Measurements from ENCODE around the gene UQCC5. TPM values are rescaled to one million over a fixed set of nuclear protein-coding genes. Genes with fewer than 3 reads are reported as not detected.

UQCC5 gene
- total and polyA plus RNA-seq, 9 donors = 10.3 to 15.7 (median 12.5) TPM

GRCh38 chr3:52492059-52492458, 44.3 kb upstream of the UQCC5 start:
- 90% methylated on average over 21 of the region's 21 CpGs for WGBS (ENCODE audit: insufficient coverage)
- DNase-seq = no peak
- Histone ChIP-seq H3K36me3 (ENCODE audit: control insufficient read depth, insufficient read depth, low read length) (peaks cover 64% of the 10 kb centered on the region), H3K27ac (ENCODE audit: low read length) (no peak overlapping the region), H3K27me3 (ENCODE audit: control insufficient read depth, insufficient read depth, low read length) (no peaks in the 10 kb centered on the region), H3K4me3 (ENCODE audit: low read length) (no peak overlapping the region), H3K9me3 (replicated peaks; ENCODE audit: control insufficient read depth, low read depth, low read length) (no peaks in the 10 kb centered on the region), H3K4me1 (ENCODE audit: control insufficient read depth, insufficient read depth, low read length) (peaks cover 36% of the 10 kb centered on the region)

GRCh38 chr3:52493232-52494017, 43.0 kb upstream of the UQCC5 start:
- DNase-seq = no peak
- 74% methylated on average over 2 of the region's 7 CpGs for WGBS (ENCODE audit: insufficient coverage)

GRCh38 chr3:52494445-52494844, 42.0 kb upstream of the UQCC5 start:
- DNase-seq = no peak
- Histone ChIP-seq H3K36me3 (ENCODE audit: control insufficient read depth, insufficient read depth, low read length) (peaks cover 41% of the 10 kb centered on the region), H3K9me3 (replicated peaks; ENCODE audit: control insufficient read depth, low read depth, low read length) (no peaks in the 10 kb centered on the region), H3K4me3 (ENCODE audit: low read length) (no peak overlapping the region), H3K27ac (ENCODE audit: low read length) (no peak overlapping the region), H3K27me3 (ENCODE audit: control insufficient read depth, insufficient read depth, low read length) (no peaks in the 10 kb centered on the region), H3K4me1 (ENCODE audit: control insufficient read depth, insufficient read depth, low read length) (peaks cover 36% of the 10 kb centered on the region)
- 51% methylated on average over 7 of the region's 7 CpGs for WGBS (ENCODE audit: insufficient coverage)

More at GRCh38 chr3:52493232-52494017, 43.0 kb upstream of the UQCC5 start:
- no peak overlapping the region for H3K27ac ChIP-seq (ENCODE audit: low read length)
- peaks cover 36% of the 10 kb centered on the region for H3K4me1 ChIP-seq (ENCODE audit: control insufficient read depth, insufficient read depth, low read length)
- H3K4me3 ChIP-seq (ENCODE audit: low read length) = no peak overlapping the region
- H3K9me3 ChIP-seq (replicated peaks; ENCODE audit: control insufficient read depth, low read depth, low read length) = no peaks in the 10 kb centered on the region
- peaks cover 50% of the 10 kb centered on the region for H3K36me3 ChIP-seq (ENCODE audit: control insufficient read depth, insufficient read depth, low read length)
- H3K27me3 ChIP-seq (ENCODE audit: control insufficient read depth, insufficient read depth, low read length) = no peaks in the 10 kb centered on the region

GRCh38 chr3:52494886-52495495, 41.4 kb upstream of the UQCC5 start, which contains the start of gene STAB1:
Gene STAB1, plus strand, starts transcription at chr3:52495338. Its CDS starts 76 bp downstream, at chr3:52495414.
- Histone ChIP-seq H3K36me3 (ENCODE audit: control insufficient read depth, insufficient read depth, low read length) (peaks cover 36% of the 10 kb centered on the region), H3K4me3 (ENCODE audit: low read length) (peak within 1 kb of the TSS; percentile 38), H3K27me3 (ENCODE audit: control insufficient read depth, insufficient read depth, low read length) (no peaks in the 10 kb centered on the region), H3K4me1 (ENCODE audit: control insufficient read depth, insufficient read depth, low read length) (peaks cover 34% of the 10 kb centered on the region), H3K9me3 (replicated peaks; ENCODE audit: control insufficient read depth, low read depth, low read length) (no peaks in the 10 kb centered on the region), H3K27ac (ENCODE audit: low read length) (peak within 1 kb of the TSS; percentile 47)
- WGBS (ENCODE audit: insufficient coverage) = 31% methylated on average over 24 of the region's 25 CpGs
- DNase-seq = peak; percentile 50

- Histone ChIP-seq H3K4me1 (ENCODE audit: control insufficient read depth, insufficient read depth, low read length) (peaks cover 25% of the 10 kb centered on the region), H3K4me3 (ENCODE audit: low read length) (peak overlapping the region; percentile 38), H3K27me3 (ENCODE audit: control insufficient read depth, insufficient read depth, low read length) (no peaks in the 10 kb centered on the region), H3K9me3 (replicated peaks; ENCODE audit: control insufficient read depth, low read depth, low read length) (no peaks in the 10 kb centered on the region), H3K36me3 (ENCODE audit: control insufficient read depth, insufficient read depth, low read length) (peaks cover 26% of the 10 kb centered on the region), H3K27ac (ENCODE audit: low read length) (no peak overlapping the region)
- DNase-seq = no peak
- WGBS (ENCODE audit: insufficient coverage) = 53% methylated on average over 11 of the region's 16 CpGs
These were observed 40.4 kb upstream of the UQCC5 start for GRCh38 chr3:52495777-52496602.

DNA sequence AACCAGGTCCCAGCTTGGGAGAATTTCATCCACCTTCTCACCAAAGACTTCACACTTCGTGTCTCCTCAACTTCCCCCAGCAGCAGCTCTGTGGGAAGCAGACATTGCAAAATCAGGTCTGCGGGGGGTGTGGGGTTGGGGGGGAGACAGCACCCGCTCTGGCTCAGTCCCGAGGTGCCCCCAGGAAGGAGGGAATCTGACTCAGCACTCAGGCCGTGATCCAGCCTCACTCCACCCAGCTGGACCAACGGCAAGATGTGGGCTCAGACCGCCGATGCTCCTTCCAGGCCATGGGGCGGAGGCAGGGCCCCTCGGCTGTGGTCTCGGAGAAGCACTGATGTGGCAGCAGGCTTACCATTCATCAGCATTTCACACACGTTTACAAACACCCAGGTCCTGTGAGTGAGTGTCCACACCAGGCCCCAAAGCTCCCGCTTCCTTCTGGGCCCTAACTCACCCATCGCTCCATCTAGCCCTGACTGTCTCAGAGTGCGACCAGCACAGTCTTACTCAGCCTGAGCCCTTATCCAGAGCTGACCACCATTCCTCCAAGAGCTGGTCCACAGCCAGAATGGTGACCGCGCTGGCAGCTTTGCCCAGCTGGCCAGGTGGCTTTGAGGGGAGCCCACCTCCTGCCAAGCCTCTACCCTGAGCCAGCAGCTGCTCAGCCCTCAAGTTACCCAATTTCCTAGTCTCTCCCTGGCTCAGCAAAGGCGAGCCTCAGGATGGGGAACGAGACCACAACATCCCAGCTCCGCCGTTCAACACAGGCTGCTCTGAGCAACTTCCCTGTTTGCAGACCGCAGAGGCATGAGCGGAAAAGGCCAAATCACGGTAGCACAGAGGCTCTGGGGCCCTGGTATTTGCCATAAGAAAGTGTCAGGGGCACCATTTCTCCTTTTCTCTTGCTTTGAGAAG, 38.0 kb upstream of the UQCC5 start:
- Histone ChIP-seq H3K36me3 (ENCODE audit: control insufficient read depth, insufficient read depth, low read length) (peaks cover 3% of the 10 kb centered on the region), H3K27ac (ENCODE audit: low read length) (no peak overlapping the region), H3K4me3 (ENCODE audit: low read length) (no peak overlapping the region), H3K4me1 (ENCODE audit: control insufficient read depth, insufficient read depth, low read length) (peaks cover 13% of the 10 kb centered on the region), H3K9me3 (replicated peaks; ENCODE audit: control insufficient read depth, low read depth, low read length) (no peaks in the 10 kb centered on the region), H3K27me3 (ENCODE audit: control insufficient read depth, insufficient read depth, low read length) (no peaks in the 10 kb centered on the region)
- DNase-seq = peak; percentile 81
- 53% methylated on average over 19 of the region's 24 CpGs for WGBS (ENCODE audit: insufficient coverage)

DNA sequence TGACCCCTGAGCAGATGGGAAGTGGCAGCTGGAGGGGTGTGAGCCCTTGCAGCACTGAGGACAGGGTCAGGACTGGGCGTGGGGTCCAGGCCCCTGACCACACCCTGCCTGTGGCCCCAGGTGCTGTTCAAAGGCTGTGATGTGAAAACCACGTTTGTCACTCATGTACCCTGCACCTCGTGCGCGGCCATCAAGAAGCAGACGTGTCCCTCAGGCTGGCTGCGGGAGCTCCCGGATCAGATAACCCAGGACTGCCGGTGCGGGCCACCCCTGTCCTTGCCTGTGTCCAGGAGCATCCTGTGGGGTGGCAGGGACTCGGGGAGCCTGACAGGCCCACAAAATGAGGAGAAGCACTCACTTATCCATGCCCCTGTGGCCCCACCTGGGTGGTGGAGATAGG, 35.4 kb upstream of the UQCC5 start:
- H3K27me3 ChIP-seq (ENCODE audit: control insufficient read depth, insufficient read depth, low read length) = no peaks in the 10 kb centered on the region
- no peaks in the 10 kb centered on the region for H3K4me1 ChIP-seq (ENCODE audit: control insufficient read depth, insufficient read depth, low read length)
- H3K27ac ChIP-seq (ENCODE audit: low read length) = no peak overlapping the region
- no peak for DNase-seq
- no peak overlapping the region for H3K4me3 ChIP-seq (ENCODE audit: low read length)
- no peaks in the 10 kb centered on the region for H3K36me3 ChIP-seq (ENCODE audit: control insufficient read depth, insufficient read depth, low read length)
- WGBS (ENCODE audit: insufficient coverage) = 70% methylated on average over 11 of the region's 11 CpGs
- H3K9me3 ChIP-seq (replicated peaks; ENCODE audit: control insufficient read depth, low read depth, low read length) = no peaks in the 10 kb centered on the region

GRCh38 chr3:52502001-52502400, 34.4 kb upstream of the UQCC5 start:
- Histone ChIP-seq H3K27me3 (ENCODE audit: control insufficient read depth, insufficient read depth, low read length) (no peaks in the 10 kb centered on the region), H3K4me1 (ENCODE audit: control insufficient read depth, insufficient read depth, low read length) (no peaks in the 10 kb centered on the region), H3K36me3 (ENCODE audit: control insufficient read depth, insufficient read depth, low read length) (no peaks in the 10 kb centered on the region), H3K9me3 (replicated peaks; ENCODE audit: control insufficient read depth, low read depth, low read length) (no peaks in the 10 kb centered on the region), H3K27ac (ENCODE audit: low read length) (no peak overlapping the region), H3K4me3 (ENCODE audit: low read length) (no peak overlapping the region)
- no peak for DNase-seq
- WGBS (ENCODE audit: insufficient coverage) = 85% methylated on average over 11 of the region's 11 CpGs

DNA sequence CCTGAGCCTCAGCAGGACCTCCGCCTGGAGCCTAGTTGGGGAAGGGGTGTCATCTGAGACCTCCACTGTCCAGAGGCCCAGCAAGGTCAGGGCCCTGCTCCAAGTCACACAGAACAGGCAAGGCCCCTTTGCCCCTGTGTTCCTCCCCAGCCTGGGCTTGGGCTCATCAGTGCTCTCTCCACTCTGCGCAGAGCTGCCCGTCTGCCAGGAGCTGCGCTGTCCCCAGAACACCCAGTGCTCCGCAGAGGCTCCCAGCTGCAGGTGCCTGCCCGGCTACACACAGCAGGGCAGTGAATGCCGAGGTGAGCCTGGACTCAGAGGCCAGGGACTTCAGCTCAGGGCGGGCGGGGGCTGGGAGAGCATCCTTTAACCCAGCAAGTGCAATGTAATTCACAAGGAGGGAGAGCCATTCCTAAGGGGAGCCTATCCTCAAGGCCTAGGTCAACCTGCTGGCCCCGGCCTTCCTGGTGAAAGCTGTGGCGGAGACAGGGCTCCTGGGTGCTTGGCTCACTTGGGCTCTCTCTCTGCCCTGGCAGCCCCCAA, 33.5 kb upstream of the UQCC5 start:
- Histone ChIP-seq H3K27ac (ENCODE audit: low read length) (no peak overlapping the region), H3K9me3 (replicated peaks; ENCODE audit: control insufficient read depth, low read depth, low read length) (no peaks in the 10 kb centered on the region), H3K4me3 (ENCODE audit: low read length) (no peak overlapping the region), H3K27me3 (ENCODE audit: control insufficient read depth, insufficient read depth, low read length) (no peaks in the 10 kb centered on the region), H3K4me1 (ENCODE audit: control insufficient read depth, insufficient read depth, low read length) (no peaks in the 10 kb centered on the region), H3K36me3 (ENCODE audit: control insufficient read depth, insufficient read depth, low read length) (no peaks in the 10 kb centered on the region)
- no peak for DNase-seq
- WGBS (ENCODE audit: insufficient coverage) = 90% methylated on average over 7 of the region's 11 CpGs
